GM10266 (cell line): ENCODE measurements around the gene CDH1.

Source experiments
- DNase-seq: peaks from one replicate; pipeline ENCODE4 v3.0.0; 2012; ENCODE audit errors: extremely low spot score
- CTCF ChIP-seq: IDR thresholded peaks from 2 replicates; pipeline ENCODE4 v1.5.1; 2012; ENCODE audit warnings: mild to moderate bottlenecking, low read depth; ENCODE audit not compliant: control insufficient read depth, insufficient read depth; ENCODE audit errors: missing control alignments

The CDH1 gene

GRCh38 chr16:68762996-68763756 lies 26.1 kb downstream of the CDH1 start:
- no peak for TF ChIP-seq CTCF
- no peak for DNase-seq

- DNase-seq = no peak
- TF ChIP-seq CTCF = no peak
Observed at GRCh38 chr16:68764862-68765261, 27.8 kb downstream of the CDH1 start.

- TF ChIP-seq CTCF = no peak
- no peak for DNase-seq
Observed at GRCh38 chr16:68767581-68767980, 30.5 kb downstream of the CDH1 start.

- no peak for DNase-seq
- no peak for TF ChIP-seq CTCF
Observed at GRCh38 chr16:68768175-68768574, 31.1 kb downstream of the CDH1 start.

GRCh38 chr16:68768771-68769170 lies 31.7 kb downstream of the CDH1 start:
- no peak for TF ChIP-seq CTCF
- DNase-seq = no peak

GRCh38 chr16:68770671-68771070 lies 33.6 kb downstream of the CDH1 start:
- no peak for TF ChIP-seq CTCF
- no peak for DNase-seq

- no peak for TF ChIP-seq CTCF
- DNase-seq = no peak
Observed at GRCh38 chr16:68772030-68772681, 35.1 kb downstream of the CDH1 start.
